HG03039 (cell line): ENCODE results near the gene ZNF317.
"Not testable (repeated sequence)": the region's sequence is repeated elsewhere in the genome, so short reads cannot be mapped to it uniquely, and the experiment has no call there.

Experiments used
- ATAC-seq: cut with Tn5 transposase; IDR thresholded peaks from one replicate; pipeline ENCODE4 v1.9.1; 2021; ENCODE audit warnings: mild to moderate bottlenecking, moderate library complexity; ENCODE audit not compliant: unreplicated experiment

ZNF317 gene

DNA sequence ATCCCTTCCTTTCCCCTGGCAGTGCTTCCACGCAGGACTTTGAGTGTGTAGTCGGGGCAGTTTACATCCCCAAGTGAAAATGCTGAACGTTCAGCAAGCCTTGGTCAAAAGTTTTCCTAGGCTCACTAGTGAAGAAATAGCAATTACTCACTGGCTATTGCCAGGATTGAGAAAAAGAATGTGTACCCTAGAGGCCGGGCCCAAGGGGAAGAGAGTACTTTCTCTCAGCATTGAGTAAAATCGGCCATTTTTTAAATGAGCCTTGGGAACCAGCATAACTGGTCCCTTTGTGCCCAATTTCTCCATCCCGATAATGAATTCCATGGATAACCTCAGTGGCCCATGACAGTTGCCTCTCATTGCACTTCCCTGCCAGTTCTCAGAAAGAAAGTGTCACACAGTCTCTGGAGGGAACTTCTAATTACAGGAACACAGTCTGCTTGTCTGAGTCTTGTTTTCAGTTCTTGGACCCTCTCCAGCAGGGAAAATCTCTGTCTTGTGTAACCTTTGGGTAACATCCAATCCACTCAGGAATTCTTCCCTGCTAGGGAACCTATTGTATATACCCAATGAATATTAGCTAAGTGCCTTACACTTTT is 31.3 kb downstream of the ZNF317 start:
- no peak for ATAC-seq

DNA sequence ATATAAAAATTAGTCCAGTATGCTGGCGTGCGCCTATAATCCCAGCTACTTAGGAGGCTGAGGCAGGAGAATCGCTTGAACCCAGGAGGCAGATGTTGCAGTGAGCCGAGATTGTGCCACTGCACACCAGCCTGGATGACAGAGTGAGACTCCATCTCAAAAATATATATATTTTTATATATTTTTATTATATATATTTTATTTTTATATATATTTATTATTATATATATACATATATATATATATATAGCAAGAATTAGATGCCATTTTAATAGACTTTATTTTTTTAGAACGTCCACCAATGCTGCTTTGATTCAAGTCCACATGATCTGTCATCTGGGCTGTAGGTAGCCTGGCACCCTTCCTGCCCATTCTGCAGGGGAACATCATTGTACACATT is 35.1 kb downstream of the ZNF317 start:
- no peak for ATAC-seq

DNA sequence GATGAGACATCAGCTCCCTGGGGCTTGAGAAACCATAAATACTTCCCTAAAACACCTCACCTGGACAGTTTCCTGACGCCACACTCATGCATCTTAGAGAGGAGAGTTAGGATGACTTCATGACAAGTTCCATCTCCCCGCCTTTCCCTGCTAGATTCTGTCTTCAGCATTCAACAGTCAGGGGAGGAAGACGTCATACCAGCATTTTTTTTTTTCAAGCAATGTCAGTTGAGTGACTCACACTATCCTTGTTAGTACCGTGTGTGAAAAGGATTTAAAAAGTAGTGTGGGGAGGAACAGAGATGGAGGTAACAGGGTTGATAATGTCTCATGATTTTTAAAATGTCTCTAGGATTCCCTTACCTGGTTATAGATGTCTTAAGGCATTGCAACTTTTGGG is 38.7 kb downstream of the ZNF317 start, which contains the start of gene OR7D2:
OR7D2 (plus strand) TSS at position 79 of the 400 bp plus-strand sequence. CDS start 6,803 bp downstream, outside the sequence.
- ATAC-seq, result no peak

DNA sequence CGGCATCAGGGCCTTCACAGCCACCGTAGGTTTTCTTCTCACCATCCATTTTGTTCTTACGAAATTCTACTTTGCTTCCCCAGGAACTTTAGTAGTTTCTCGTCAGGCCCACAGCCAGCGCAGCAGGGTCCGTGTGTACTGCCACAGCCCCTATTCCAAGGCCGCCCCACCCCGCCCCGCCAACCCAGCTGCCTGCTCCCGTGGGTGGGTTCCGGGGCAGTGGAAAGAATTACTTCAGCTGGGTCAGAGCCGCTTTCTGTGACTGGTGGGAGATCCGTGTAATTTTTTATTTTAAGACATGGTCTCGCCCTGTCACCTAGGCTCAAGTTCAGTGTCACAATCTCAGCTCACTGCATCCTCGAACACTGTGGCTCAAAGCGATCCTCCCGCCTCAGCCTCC is 42.8 kb downstream of the ZNF317 start:
- no peak for ATAC-seq

DNA sequence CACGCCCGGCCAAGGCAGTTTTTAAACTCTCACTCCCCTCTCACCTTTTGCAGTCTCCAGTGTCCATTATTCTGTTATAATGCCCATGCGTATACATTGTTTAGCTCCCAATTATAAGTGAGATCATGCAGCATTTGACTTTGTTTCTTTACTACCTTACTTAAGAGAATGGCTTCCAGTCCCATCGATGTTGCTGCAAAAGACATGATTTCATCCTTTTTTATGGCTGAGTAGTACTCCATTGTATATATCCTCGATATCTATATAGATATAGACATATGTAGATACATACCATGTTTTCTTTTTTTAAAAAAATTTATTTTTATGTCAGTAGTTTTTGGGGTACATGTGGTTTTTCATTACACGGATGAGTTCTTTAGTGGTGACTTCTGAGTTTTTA is 47.0 kb downstream of the ZNF317 start:
- no peak for ATAC-seq

DNA sequence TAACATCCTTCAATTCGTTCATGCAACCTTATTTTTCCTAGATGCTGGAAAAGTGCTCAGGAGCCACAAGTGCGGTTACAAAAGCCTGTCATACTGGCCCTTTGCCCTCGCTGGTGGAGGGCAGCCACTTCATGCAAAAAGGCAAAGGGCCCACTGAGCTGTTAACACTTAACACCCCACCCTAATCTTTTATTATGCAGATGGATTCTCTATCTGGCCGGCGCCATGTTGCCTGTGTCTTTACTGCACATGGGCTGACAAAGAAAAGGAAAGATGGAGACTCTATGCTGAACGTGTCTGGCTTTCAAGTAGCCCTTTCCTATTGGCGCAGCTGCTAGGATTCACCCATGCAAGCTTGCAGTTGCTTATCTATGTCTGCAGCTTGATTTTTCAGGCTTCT is 49.3 kb downstream of the ZNF317 start:
- no peak for ATAC-seq

DNA sequence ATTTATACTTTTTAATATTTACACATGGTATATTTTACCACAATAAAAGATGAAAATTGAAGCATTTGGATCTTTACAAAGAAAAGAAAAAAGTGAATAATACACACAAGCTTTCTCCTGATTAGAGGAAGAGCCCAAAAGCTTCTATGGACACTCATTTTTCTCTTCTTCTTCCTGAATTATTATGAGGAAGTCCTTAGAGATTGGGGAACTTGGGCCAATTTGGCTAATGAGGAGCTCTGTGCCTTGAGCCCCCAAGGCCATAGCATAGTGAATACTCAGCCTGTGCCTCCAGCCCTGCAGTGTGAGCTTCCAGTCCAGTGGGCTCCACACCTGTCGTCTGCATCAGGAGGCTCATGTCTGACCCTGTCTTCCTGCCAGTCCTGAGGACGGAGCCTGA is 57.8 kb downstream of the ZNF317 start:
- not testable (repeated sequence) for ATAC-seq

DNA sequence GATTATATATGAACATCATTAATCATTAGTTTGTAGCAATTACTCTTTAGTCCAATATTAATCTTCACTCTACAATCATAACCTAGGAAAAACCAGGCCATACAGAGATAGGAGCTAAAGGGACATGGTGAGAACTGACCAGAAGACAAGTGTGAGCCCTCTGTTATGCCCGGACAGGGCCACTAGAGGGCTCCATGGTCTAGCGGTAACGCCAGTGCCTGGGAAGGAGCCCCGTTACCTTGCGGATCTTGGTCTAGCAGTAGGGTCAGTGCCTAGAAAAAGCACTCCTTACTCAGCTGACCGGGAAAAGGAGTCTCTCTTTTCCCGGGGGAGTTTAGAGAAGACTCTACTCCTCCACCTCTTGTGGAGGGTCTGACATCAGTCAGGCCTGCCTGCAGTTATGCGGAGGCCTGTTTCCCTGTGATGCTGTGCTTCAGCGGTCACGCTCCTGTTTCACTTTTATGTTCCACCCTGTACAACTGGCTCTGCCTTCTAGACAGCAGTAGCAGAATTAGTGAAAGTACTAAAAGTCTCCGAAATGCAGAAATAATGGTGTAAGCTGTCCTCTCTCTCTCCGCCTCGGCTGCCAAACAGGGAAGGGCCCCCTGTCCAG is 65.4 kb downstream of the ZNF317 start:
- no peak for ATAC-seq
